K562 (cell line): ENCODE measurements around the gene METAP1D. TPM values are rescaled to one million over a fixed set of nuclear protein-coding genes. Genes with fewer than 3 reads are reported as not detected.

Source experiments
- ATAC-seq: fragments of 200-7000 bp; cut with Tn5 transposase; 3 replicates; pipeline ENCODE4 v1.9.1; 2020; ENCODE audit warnings: moderate library complexity
- BruUV-seq: library from RNA; stranded (reverse); fragments of 400-500 nt; replicated peaks from 2 replicates; lab custom pipeline; 2021; lab: Mats Ljungman, UMichigan
- CTCF ChIA-PET: fragments of 300-600 bp; formaldehyde crosslinking; extraction: SDS; loops from one replicate; lab custom pipeline; 2021; ENCODE audit warnings: low intra/inter-chr PET ratio; lab: Yijun Ruan, JAX
- POLR2A ChIA-PET: fragments of 300-600, 350-650 bp; sonication (Branson Sonifier 250); formaldehyde crosslinking; extraction: SDS; loops from one replicate; lab custom pipeline; 2021; ENCODE audit warnings: antibody characterized with exemption, inconsistent platforms; lab: Yijun Ruan, JAX
- DNase-seq, 4 experiments: peaks; one replicate each; pipeline versions ENCODE4 v3.0.0 to v3.0.0-alpha.2; 2011 to 2018; ENCODE audit warnings: low spot score in 3 of 4, mixed read lengths in 3 of 4; ENCODE audit errors: extremely low read depth in 1 of 4
- FAIRE-seq: peaks from 2 replicates; lab custom pipeline; 2011; peaks lifted over from hg19 to GRCh38; lab: Jason Lieb, UNC
- H2AFZ ChIP-seq: 2 replicates; pipeline ENCODE4 v1.6.0; 2011; ENCODE audit warnings: low read depth, low read length, control low read depth, inconsistent platforms
- H3K27ac ChIP-seq: fragments of 200-600 bp; 3 replicates; pipeline ENCODE4 v1.8.0; 2011; ENCODE audit warnings: low read depth, mild to moderate bottlenecking, control low read depth, inconsistent platforms, low read length, moderate library complexity, mixed read lengths; ENCODE audit errors: extremely low read depth
- H3K27me3 ChIP-seq, 2 experiments: fragments of 300-600 bp in 1 of 2; 2 replicates in 1 of 2; 3 replicates in 1 of 2; pipeline versions ENCODE4 v1.6.0 to v1.8.0; 2011; ENCODE audit warnings: inconsistent platforms in 2 of 2, low read length in 2 of 2, mild to moderate bottlenecking in 1 of 2, mixed read lengths in 1 of 2, moderate library complexity in 1 of 2; ENCODE audit not compliant: control insufficient read depth in 2 of 2, insufficient read depth in 2 of 2
- H3K36me3 ChIP-seq: fragments of 300-600 bp; 3 replicates; pipeline ENCODE4 v1.8.0; 2011; ENCODE audit warnings: mild to moderate bottlenecking, low read length, inconsistent platforms; ENCODE audit not compliant: control insufficient read depth, insufficient read depth
- H3K4me1 ChIP-seq, 2 experiments: fragments of 200-600 bp in 1 of 2; replicated peaks in 1 of 2; 2 replicates in 1 of 2; 3 replicates in 1 of 2; pipeline versions ENCODE4 v1.5.1 to v1.8.0; 2011; ENCODE audit warnings: inconsistent platforms in 2 of 2, low read length in 2 of 2, mild to moderate bottlenecking in 1 of 2, mixed read lengths in 1 of 2, moderate library complexity in 1 of 2; ENCODE audit not compliant: control insufficient read depth in 2 of 2, insufficient read depth in 2 of 2
- H3K4me2 ChIP-seq: 2 replicates; pipeline ENCODE4 v1.6.1; 2011; ENCODE audit warnings: low read length, control low read depth, inconsistent platforms, mixed read lengths; ENCODE audit not compliant: insufficient read depth
- H3K4me3 ChIP-seq: fragments of 200-600 bp; sonication (generic), shearing (Covaris generic); 2 replicates; pipeline ENCODE4 v1.5.1; 2016; ENCODE audit warnings: control low read depth, inconsistent platforms
- H3K79me2 ChIP-seq: fragments of 200-600 bp; 3 replicates; pipeline ENCODE4 v1.8.0; 2011; ENCODE audit warnings: low read length, inconsistent platforms; ENCODE audit not compliant: control insufficient read depth, insufficient read depth
- H3K9ac ChIP-seq, 2 experiments: 2 replicates each; pipeline versions ENCODE4 v1.6.0 to v1.6.1; 2011; ENCODE audit warnings: low read depth in 2 of 2, low read length in 2 of 2, control low read depth in 1 of 2, inconsistent platforms in 1 of 2, mild to moderate bottlenecking in 1 of 2, mixed read lengths in 1 of 2; ENCODE audit not compliant: insufficient read depth in 1 of 2
- H3K9me1 ChIP-seq: one replicate; pipeline ENCODE4 v1.6.0; 2011; ENCODE audit warnings: inconsistent platforms, mild to moderate bottlenecking, low read length, moderate library complexity; ENCODE audit not compliant: control insufficient read depth, insufficient read depth
- H3K9me3 ChIP-seq: replicated peaks from 2 replicates; pipeline ENCODE4 v1.5.1; 2011; ENCODE audit warnings: low read depth, low read length, inconsistent platforms; ENCODE audit not compliant: control insufficient read depth, insufficient read depth
- H4K20me1 ChIP-seq: replicated peaks from 2 replicates; pipeline ENCODE4 v1.6.1; 2011; ENCODE audit warnings: low read length, inconsistent platforms, mixed read lengths; ENCODE audit not compliant: control insufficient read depth, insufficient read depth
- CTBP1 ChIP-seq: fragments of 450-650 bp; IDR thresholded peaks from 2 replicates; pipeline ENCODE4 v1.6.1; 2016; ENCODE audit warnings: borderline replicate concordance
- ESRRA ChIP-seq: fragments of 450-650 bp; IDR thresholded peaks from 2 replicates; pipeline ENCODE4 v1.6.1; 2014; ENCODE audit warnings: low read depth, mild to moderate bottlenecking, moderate library complexity, borderline replicate concordance
- FOSL1 ChIP-seq: fragments of 200-800 bp; sonication (Bioruptor generic); conservative IDR thresholded peaks from 2 replicates; pipeline ENCODE4 v1.6.1; 2016; ENCODE audit warnings: missing genetic modification characterization, missing compliant biosample characterization
- HLTF ChIP-seq: fragments of 450-650 bp; IDR thresholded peaks from 2 replicates; pipeline ENCODE4 v1.6.1; 2016
- WGBS: fragments of 100-300 bp; shearing (Covaris generic); methylation state at CpG from one replicate; pipeline ENCODE4 v1.1.6; 2016; ENCODE audit warnings: low coverage, mixed read lengths; ENCODE audit not compliant: insufficient coverage; ENCODE audit errors: missing lambda C conversion rate; 5-methylcytosine and 5-hydroxymethylcytosine counted together
- in situ Hi-C: fragments of 300-500 bp; cut with MboI; formaldehyde crosslinking; loops from 4 replicates; pipeline ENCODE4 v1.15.0; 2018; ENCODE audit warnings: inconsistent platforms, mixed read lengths
- intact Hi-C: fragments of 100-400 bp; cut with micrococcal nuclease; formaldehyde crosslinking; loops from 2 replicates; pipeline ENCODE4 v1.14.2; 2022
- polyA plus RNA-seq, 8 experiments: library from polyadenylated mRNA; depleted of rRNA in 4 of 8; stranded (reverse) in 5 of 8; unstranded in 3 of 8; fragments of >200 nt; fragmentation: Nextera tagmentation in 2 of 8; fragmentation: Illumina TruSeq in 1 of 8; extraction: Ambion mirVana in 2 of 8; extraction: Trizol in 1 of 8; gene quantifications; 2 replicates each; pipeline versions ENCODE4 v1.2.1 to v1.2.3, GENCODE V29; 2011 to 2014; ENCODE audit warnings: inconsistent platforms in 1 of 8, missing spikeins in 1 of 8
- total RNA-seq, 7 experiments: library from RNA; depleted of rRNA in 6 of 7; stranded (reverse); fragments of >200 nt in 6 of 7; fragmentation: Illumina TruSeq in 2 of 7; extraction: Trizol in 2 of 7; gene quantifications; 2 replicates each; pipeline versions ENCODE4 v1.2.1 to v1.2.3, GENCODE V29; 2011 to 2021; ENCODE audit warnings: low replicate concordance in 1 of 7
- TF ChIP-seq, protein P1 (sequence below): sonication (generic); IDR thresholded peaks from 2 replicates; pipeline ENCODE4 v1.6.1; 2016
- TF ChIP-seq, protein P2 (sequence below): sonication (generic); formaldehyde crosslinking; IDR thresholded peaks from 2 replicates; pipeline ENCODE4 v1.8.1; 2023; ENCODE audit warnings: mild to moderate bottlenecking, missing genetic modification reagents

The METAP1D gene
- total and polyA plus RNA-seq, 9 of the 15 experiments (the other 6 are each of a cell fraction or from before 2014, with no cell fraction given), result 8.0 to 23.4 (median 15.7) TPM

DNA sequence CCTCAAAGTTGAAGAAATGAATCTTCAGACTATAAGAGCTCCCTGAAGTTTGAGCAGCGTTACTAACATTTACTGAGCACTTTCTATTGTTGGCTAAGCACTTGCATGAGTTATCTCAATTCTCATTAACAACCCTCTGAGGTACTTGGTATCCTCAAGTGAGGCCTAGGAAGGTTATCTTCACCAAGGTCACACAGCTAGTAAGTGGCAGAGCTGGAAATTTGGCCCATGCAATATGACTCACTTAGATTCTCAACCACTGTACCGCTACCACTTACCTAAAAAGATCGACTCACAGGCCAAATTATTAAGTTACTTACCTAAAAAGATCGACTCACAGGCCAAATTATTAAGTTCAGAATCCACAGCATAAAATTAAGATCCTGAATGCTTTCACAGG, 8.7 kb upstream of the METAP1D start:
- Histone ChIP-seq H3K27me3 (no peaks in the 10 kb centered on the region), H3K79me2 (no peaks in the 10 kb centered on the region), H3K9me1 (no peaks in the 10 kb centered on the region), H3K9me3 (no peaks in the 10 kb centered on the region), H3K27ac (no peak overlapping the region), H3K4me3 (no peak overlapping the region), H3K4me1 (peaks cover 0 to 3% of the 10 kb centered on the region in 2 experiments; a peak in 1 of 5 replicates), H4K20me1 (no peaks in the 10 kb centered on the region), H3K9ac (no peak overlapping the region), H2AFZ (peak overlapping the region; percentile 19; the same call in 1 of the 2 replicates), H3K4me2 (no peak overlapping the region), H3K36me3 (no peaks in the 10 kb centered on the region)
- DNase-seq, result peak in 1 of 4 experiments; percentile 29
- no TSS peak for BruUV-seq
- POLR2A ChIA-PET, result interaction anchor here (0.9 to 1.4 kb wide), 5 partner anchors 8 to 129 kb away, joined by 4 to 6 read pairs (median 5); partner anchors contain the start of gene METAP1D
- WGBS, result 33% methylated on average over 4 of the region's 4 CpGs
- intact Hi-C loops, result loop anchor here (10.0 kb wide), 1 partner anchor 286 kb away; no protein-coding TSS in a partner anchor
- CTCF ChIA-PET, result no interaction called here
- FAIRE-seq, result peak; percentile 64
- peak; percentile 31 for ATAC-seq
- TF ChIP-seq CTBP1 (no peak), ESRRA (peak; percentile 82), FOSL1 (tag) (peak; percentile 52), HLTF (no peak)
- TF ChIP-seq, protein P1, sequence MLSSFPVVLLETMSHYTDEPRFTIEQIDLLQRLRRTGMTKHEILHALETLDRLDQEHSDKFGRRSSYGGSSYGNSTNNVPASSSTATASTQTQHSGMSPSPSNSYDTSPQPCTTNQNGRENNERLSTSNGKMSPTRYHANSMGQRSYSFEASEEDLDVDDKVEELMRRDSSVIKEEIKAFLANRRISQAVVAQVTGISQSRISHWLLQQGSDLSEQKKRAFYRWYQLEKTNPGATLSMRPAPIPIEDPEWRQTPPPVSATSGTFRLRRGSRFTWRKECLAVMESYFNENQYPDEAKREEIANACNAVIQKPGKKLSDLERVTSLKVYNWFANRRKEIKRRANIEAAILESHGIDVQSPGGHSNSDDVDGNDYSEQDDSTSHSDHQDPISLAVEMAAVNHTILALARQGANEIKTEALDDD, result peak; percentile 93
- TF ChIP-seq, protein P2, sequence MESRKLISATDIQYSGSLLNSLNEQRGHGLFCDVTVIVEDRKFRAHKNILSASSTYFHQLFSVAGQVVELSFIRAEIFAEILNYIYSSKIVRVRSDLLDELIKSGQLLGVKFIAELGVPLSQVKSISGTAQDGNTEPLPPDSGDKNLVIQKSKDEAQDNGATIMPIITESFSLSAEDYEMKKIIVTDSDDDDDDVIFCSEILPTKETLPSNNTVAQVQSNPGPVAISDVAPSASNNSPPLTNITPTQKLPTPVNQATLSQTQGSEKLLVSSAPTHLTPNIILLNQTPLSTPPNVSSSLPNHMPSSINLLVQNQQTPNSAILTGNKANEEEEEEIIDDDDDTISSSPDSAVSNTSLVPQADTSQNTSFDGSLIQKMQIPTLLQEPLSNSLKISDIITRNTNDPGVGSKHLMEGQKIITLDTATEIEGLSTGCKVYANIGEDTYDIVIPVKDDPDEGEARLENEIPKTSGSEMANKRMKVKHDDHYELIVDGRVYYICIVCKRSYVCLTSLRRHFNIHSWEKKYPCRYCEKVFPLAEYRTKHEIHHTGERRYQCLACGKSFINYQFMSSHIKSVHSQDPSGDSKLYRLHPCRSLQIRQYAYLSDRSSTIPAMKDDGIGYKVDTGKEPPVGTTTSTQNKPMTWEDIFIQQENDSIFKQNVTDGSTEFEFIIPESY (CRISPR knock-in tag), result peak; percentile 46; the same call in 1 of the 2 replicates
- in situ Hi-C loops, result no loop called here
